HepG2 (cell line): ENCODE measurements around the gene ZDHHC18. TPM values are rescaled to one million over a fixed set of nuclear protein-coding genes. Genes with fewer than 3 reads are reported as not detected.

Source experiments
- GFI1 ChIP-seq: sonication (generic); formaldehyde crosslinking; IDR thresholded peaks from 2 replicates; pipeline ENCODE4 v1.5.0; 2020; ENCODE audit warnings: missing genetic modification reagents, mild to moderate bottlenecking, borderline replicate concordance
- HNF4A ChIP-seq: sonication (generic); formaldehyde crosslinking; IDR thresholded peaks from 2 replicates; pipeline ENCODE4 v1.4.0; 2020; ENCODE audit warnings: missing genetic modification reagents
- SAP130 ChIP-seq: IDR thresholded peaks from 2 replicates; pipeline ENCODE4 v1.6.1; 2016; ENCODE audit warnings: low read depth
- polyA plus RNA-seq, 8 experiments: library from polyadenylated mRNA; depleted of rRNA in 3 of 8; stranded (reverse) in 7 of 8; unstranded in 1 of 8; fragments of >200 nt; fragmentation: Illumina TruSeq in 4 of 8; extraction: Trizol in 4 of 8; gene quantifications; 2 replicates each; pipeline versions ENCODE4 v1.2.1 to v1.2.3, GENCODE V29; 2011 to 2016; ENCODE audit warnings: low read depth in 4 of 8, missing spikeins in 1 of 8, mixed read lengths in 1 of 8; ENCODE audit not compliant: insufficient read depth in 1 of 8
- total RNA-seq, 5 experiments: library from RNA; depleted of rRNA; stranded (reverse); fragments of >200 nt; fragmentation: Illumina TruSeq; extraction: Trizol; gene quantifications; 2 replicates each; pipeline ENCODE4 v1.2.3, GENCODE V29; 2016; ENCODE audit warnings: low read depth in 1 of 5
- TF ChIP-seq, protein P1 (sequence below): sonication (generic); formaldehyde crosslinking; IDR thresholded peaks from 2 replicates; pipeline ENCODE4 v1.4.0; 2020; ENCODE audit warnings: missing genetic modification reagents, borderline replicate concordance
- TF ChIP-seq, protein P2 (sequence below): sonication (generic); formaldehyde crosslinking; IDR thresholded peaks from 2 replicates; pipeline ENCODE4 v1.5.1; 2020; ENCODE audit warnings: mild to moderate bottlenecking, missing genetic modification reagents, moderate library complexity

The ZDHHC18 gene
- total and polyA plus RNA-seq, 2 of the 13 experiments (the other 11 are each of a cell fraction or from before 2014, with no cell fraction given), result 13.2 to 35.3 TPM

DNA sequence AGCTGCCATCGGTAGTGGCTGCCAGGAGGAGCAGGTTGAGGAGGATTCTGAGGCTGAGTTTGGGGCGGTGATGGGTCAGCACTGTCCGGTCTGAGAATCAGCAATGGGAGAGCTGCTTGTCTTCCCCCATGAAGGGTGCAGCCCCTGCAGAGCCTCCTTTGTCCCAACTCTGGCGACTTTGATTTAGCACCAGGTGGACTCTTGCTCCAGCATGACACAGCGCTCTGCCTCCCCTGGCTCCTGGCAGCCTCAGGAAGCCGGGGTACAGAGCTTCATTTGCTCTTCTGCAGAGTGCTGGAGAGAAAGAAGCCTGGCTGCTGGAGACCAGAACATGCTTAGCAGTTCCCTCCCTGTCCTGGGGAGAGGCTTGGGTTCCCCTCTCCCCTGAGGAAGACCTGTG, 13.3 kb downstream of the ZDHHC18 start (continued):
- TF ChIP-seq, protein P1, sequence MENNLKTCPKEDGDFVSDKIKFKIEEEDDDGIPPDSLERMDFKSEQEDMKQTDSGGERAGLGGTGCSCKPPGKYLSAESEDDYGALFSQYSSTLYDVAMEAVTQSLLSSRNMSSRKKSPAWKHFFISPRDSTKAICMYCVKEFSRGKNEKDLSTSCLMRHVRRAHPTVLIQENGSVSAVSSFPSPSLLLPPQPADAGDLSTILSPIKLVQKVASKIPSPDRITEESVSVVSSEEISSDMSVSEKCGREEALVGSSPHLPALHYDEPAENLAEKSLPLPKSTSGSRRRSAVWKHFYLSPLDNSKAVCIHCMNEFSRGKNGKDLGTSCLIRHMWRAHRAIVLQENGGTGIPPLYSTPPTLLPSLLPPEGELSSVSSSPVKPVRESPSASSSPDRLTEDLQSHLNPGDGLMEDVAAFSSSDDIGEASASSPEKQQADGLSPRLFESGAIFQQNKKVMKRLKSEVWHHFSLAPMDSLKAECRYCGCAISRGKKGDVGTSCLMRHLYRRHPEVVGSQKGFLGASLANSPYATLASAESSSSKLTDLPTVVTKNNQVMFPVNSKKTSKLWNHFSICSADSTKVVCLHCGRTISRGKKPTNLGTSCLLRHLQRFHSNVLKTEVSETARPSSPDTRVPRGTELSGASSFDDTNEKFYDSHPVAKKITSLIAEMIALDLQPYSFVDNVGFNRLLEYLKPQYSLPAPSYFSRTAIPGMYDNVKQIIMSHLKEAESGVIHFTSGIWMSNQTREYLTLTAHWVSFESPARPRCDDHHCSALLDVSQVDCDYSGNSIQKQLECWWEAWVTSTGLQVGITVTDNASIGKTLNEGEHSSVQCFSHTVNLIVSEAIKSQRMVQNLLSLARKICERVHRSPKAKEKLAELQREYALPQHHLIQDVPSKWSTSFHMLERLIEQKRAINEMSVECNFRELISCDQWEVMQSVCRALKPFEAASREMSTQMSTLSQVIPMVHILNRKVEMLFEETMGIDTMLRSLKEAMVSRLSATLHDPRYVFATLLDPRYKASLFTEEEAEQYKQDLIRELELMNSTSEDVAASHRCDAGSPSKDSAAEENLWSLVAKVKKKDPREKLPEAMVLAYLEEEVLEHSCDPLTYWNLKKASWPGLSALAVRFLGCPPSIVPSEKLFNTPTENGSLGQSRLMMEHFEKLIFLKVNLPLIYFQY (CRISPR knock-in tag), result no peak
- TF ChIP-seq GFI1 (CRISPR knock-in tag) (peak; percentile 77), HNF4A (peak; percentile 46), SAP130 (peak; percentile 44; the same call in 1 of the 2 replicates)
- TF ChIP-seq, protein P2, sequence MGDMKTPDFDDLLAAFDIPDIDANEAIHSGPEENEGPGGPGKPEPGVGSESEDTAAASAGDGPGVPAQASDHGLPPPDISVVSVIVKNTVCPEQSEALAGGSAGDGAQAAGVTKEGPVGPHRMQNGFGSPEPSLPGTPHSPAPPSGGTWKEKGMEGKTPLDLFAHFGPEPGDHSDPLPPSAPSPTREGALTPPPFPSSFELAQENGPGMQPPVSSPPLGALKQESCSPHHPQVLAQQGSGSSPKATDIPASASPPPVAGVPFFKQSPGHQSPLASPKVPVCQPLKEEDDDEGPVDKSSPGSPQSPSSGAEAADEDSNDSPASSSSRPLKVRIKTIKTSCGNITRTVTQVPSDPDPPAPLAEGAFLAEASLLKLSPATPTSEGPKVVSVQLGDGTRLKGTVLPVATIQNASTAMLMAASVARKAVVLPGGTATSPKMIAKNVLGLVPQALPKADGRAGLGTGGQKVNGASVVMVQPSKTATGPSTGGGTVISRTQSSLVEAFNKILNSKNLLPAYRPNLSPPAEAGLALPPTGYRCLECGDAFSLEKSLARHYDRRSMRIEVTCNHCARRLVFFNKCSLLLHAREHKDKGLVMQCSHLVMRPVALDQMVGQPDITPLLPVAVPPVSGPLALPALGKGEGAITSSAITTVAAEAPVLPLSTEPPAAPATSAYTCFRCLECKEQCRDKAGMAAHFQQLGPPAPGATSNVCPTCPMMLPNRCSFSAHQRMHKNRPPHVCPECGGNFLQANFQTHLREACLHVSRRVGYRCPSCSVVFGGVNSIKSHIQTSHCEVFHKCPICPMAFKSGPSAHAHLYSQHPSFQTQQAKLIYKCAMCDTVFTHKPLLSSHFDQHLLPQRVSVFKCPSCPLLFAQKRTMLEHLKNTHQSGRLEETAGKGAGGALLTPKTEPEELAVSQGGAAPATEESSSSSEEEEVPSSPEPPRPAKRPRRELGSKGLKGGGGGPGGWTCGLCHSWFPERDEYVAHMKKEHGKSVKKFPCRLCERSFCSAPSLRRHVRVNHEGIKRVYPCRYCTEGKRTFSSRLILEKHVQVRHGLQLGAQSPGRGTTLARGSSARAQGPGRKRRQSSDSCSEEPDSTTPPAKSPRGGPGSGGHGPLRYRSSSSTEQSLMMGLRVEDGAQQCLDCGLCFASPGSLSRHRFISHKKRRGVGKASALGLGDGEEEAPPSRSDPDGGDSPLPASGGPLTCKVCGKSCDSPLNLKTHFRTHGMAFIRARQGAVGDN, result peak; percentile 45; the same call in 1 of the 2 replicates
